Right renal cortex interstitium (tissue), 3 donors: ENCODE data around the gene HIPK3. TPM values are rescaled to one million over a fixed set of nuclear protein-coding genes. Genes with fewer than 3 reads are reported as not detected.
"Not testable (repeated sequence)": the region's sequence is repeated elsewhere in the genome, so short reads cannot be mapped to it uniquely, and the experiment has no call there.

Source experiments
- DNase-seq, 3 donors: peaks; one replicate each; pipeline ENCODE4 v3.0.0-alpha.2; 2013; ENCODE audit warnings: low read depth in 3 of 3, low spot score in 2 of 3
- polyA plus RNA-seq, 3 donors: library from polyadenylated mRNA; unstranded; fragments of 120-200 nt; gene quantifications; one replicate each; pipeline ENCODE4 v1.2.1, GENCODE V29; 2013; ENCODE audit not compliant: insufficient read length in 3 of 3

HIPK3 gene
- polyA plus RNA-seq, 3 donors, result 51.1 to 53.2 (median 51.8) TPM

GRCh38 chr11:33344611-33345010, 87.4 kb downstream of the HIPK3 start:
- DNase-seq, result no peak

- DNase-seq, result no peak
These were observed 90.4 kb downstream of the HIPK3 start for GRCh38 chr11:33347490-33348125.

GRCh38 chr11:33350287-33350686, 93.1 kb downstream of the HIPK3 start:
- no peak for DNase-seq

GRCh38 chr11:33358150-33358831, 101.1 kb downstream of the HIPK3 start:
- no peak for DNase-seq

GRCh38 chr11:33360642-33361041, 103.5 kb downstream of the HIPK3 start:
- DNase-seq, result no peak

GRCh38 chr11:33362051-33362910, 105.1 kb downstream of the HIPK3 start:
- peak in 2 of 3 donors; percentile 27 to 34 for DNase-seq

- no peak for DNase-seq
These were observed 109.7 kb downstream of the HIPK3 start for GRCh38 chr11:33366918-33367317.

- DNase-seq, result not testable (repeated sequence)
These were observed 111.3 kb downstream of the HIPK3 start for GRCh38 chr11:33368475-33368874.

- DNase-seq, result no peak
These were observed 111.8 kb downstream of the HIPK3 start for GRCh38 chr11:33368931-33369330.

- DNase-seq, result no peak
These were observed 116.5 kb downstream of the HIPK3 start for GRCh38 chr11:33373636-33374035.

- no peak for DNase-seq
These were observed 118.1 kb downstream of the HIPK3 start for GRCh38 chr11:33375236-33375635.

GRCh38 chr11:33375688-33376311, 118.6 kb downstream of the HIPK3 start, which contains the start of gene KIAA1549L:
Gene KIAA1549L (plus strand): TSS chr11:33376108.
- DNase-seq, result peak in 1 of 3 donors; percentile 18

GRCh38 chr11:33376331-33377310, 119.4 kb downstream of the HIPK3 start:
- peak in 1 of 3 donors; percentile 13 for DNase-seq

GRCh38 chr11:33377412-33378370, 120.5 kb downstream of the HIPK3 start:
- DNase-seq, result no peak

- no peak for DNase-seq
These were observed 122.8 kb downstream of the HIPK3 start for GRCh38 chr11:33379947-33380346.

GRCh38 chr11:33383075-33383919, 126.1 kb downstream of the HIPK3 start:
- DNase-seq, result no peak

- DNase-seq, result no peak
These were observed 126.7 kb downstream of the HIPK3 start for GRCh38 chr11:33383920-33384209.

GRCh38 chr11:33384220-33384619, 127.0 kb downstream of the HIPK3 start:
- no peak for DNase-seq
